GM12878 (cell line): ENCODE measurements around the gene FERMT1. TPM values are rescaled to one million over a fixed set of nuclear protein-coding genes. Genes with fewer than 3 reads are reported as not detected.

ENCODE experiments used
- ATAC-seq: fragments of 200-7000 bp; cut with Tn5 transposase; 3 replicates; pipeline ENCODE4 v1.9.1; 2020; ENCODE audit warnings: mild to moderate bottlenecking, moderate library complexity
- BruUV-seq: library from RNA; stranded (reverse); fragments of 400-500 nt; replicated peaks from 2 replicates; lab custom pipeline; 2021; lab: Mats Ljungman, UMichigan
- CTCF ChIA-PET: fragments of 300-600 bp; sonication (Branson Sonifier 250); formaldehyde crosslinking; extraction: SDS; loops from one replicate; lab custom pipeline; 2021; ENCODE audit warnings: inconsistent platforms; lab: Yijun Ruan, JAX
- POLR2A ChIA-PET: fragments of 350-600 bp; formaldehyde crosslinking; extraction: SDS; loops from one replicate; lab custom pipeline; 2021; ENCODE audit warnings: inconsistent platforms; lab: Charles Lee
- RAD21 ChIA-PET: fragments of 300-600 bp; sonication (Branson Sonifier 250); formaldehyde crosslinking; loops from one replicate; lab custom pipeline; 2023; ENCODE audit warnings: antibody characterized with exemption; ENCODE audit not compliant: unreplicated experiment; lab: Charles Lee
- SMC1A ChIA-PET: fragments of 300-600 bp; sonication (Branson Sonifier 250); formaldehyde crosslinking; loops from one replicate; lab custom pipeline; 2023; ENCODE audit not compliant: unreplicated experiment, uncharacterized antibody; lab: Charles Lee
- DNase-seq: peaks from one replicate; pipeline ENCODE4 v3.0.0-alpha.2; 2011; ENCODE audit warnings: low read depth, low spot score
- FAIRE-seq: peaks from 3 replicates; lab custom pipeline; 2011; peaks lifted over from hg19 to GRCh38; lab: Jason Lieb, UNC
- H2AFZ ChIP-seq: 2 replicates; pipeline ENCODE4 v1.6.0; 2011; ENCODE audit warnings: low read depth, low read length, control low read depth; ENCODE audit not compliant: control insufficient read depth
- H3K27ac ChIP-seq: 2 replicates; pipeline ENCODE4 v1.5.1; 2011; ENCODE audit warnings: control low read depth; ENCODE audit not compliant: control insufficient read depth, insufficient read depth
- H3K27me3 ChIP-seq, 2 experiments: replicated peaks in 1 of 2; 2 replicates each; pipeline versions ENCODE4 v1.6.0 to v1.6.1; 2011; ENCODE audit warnings: low read length in 1 of 2; ENCODE audit not compliant: control insufficient read depth in 2 of 2, insufficient read depth in 2 of 2
- H3K36me3 ChIP-seq, 2 experiments: 2 replicates each; pipeline ENCODE4 v1.5.1; 2011; ENCODE audit warnings: low read length in 1 of 2; ENCODE audit not compliant: control insufficient read depth in 2 of 2, insufficient read depth in 2 of 2
- H3K4me1 ChIP-seq: 2 replicates; pipeline ENCODE4 v1.6.1; 2011; ENCODE audit warnings: mild to moderate bottlenecking, low read length, moderate library complexity, mixed read lengths; ENCODE audit not compliant: control insufficient read depth, insufficient read depth
- H3K4me2 ChIP-seq: 2 replicates; pipeline ENCODE4 v1.6.0; 2011; ENCODE audit warnings: control low read depth; ENCODE audit not compliant: control insufficient read depth, insufficient read depth
- H3K4me3 ChIP-seq: fragments of 200-600 bp; sonication (generic); 2 replicates; pipeline ENCODE4 v1.5.1; 2016
- H3K79me2 ChIP-seq: 2 replicates; pipeline ENCODE4 v1.6.0; 2011; ENCODE audit warnings: low read length; ENCODE audit not compliant: control insufficient read depth, insufficient read depth
- H3K9ac ChIP-seq: 2 replicates; pipeline ENCODE4 v1.8.0; 2011; ENCODE audit warnings: low read length, control low read depth, mixed read lengths; ENCODE audit not compliant: control insufficient read depth, insufficient read depth
- H3K9me3 ChIP-seq: replicated peaks from 3 replicates; pipeline ENCODE4 v1.5.1; 2011; ENCODE audit warnings: mild to moderate bottlenecking, low read length; ENCODE audit not compliant: control insufficient read depth, insufficient read depth
- H4K20me1 ChIP-seq: 2 replicates; pipeline ENCODE4 v1.6.0; 2011; ENCODE audit not compliant: control insufficient read depth, insufficient read depth
- CBX3 ChIP-seq: fragments of 200-600 bp; sonication (generic); IDR thresholded peaks from 2 replicates; pipeline ENCODE4 v1.6.1; 2016; ENCODE audit warnings: low read depth, borderline replicate concordance
- CHD2 ChIP-seq: IDR thresholded peaks from 2 replicates; pipeline ENCODE4 v1.6.1; 2011; ENCODE audit warnings: low read depth, low read length, improper control_type of control experiment, borderline replicate concordance
- CREB1 ChIP-seq: IDR thresholded peaks from 2 replicates; pipeline ENCODE4 v1.6.1; 2012; ENCODE audit warnings: low read depth, mild to moderate bottlenecking, inconsistent platforms
- DPF2 ChIP-seq: fragments of 450-650 bp; IDR thresholded peaks from 2 replicates; pipeline ENCODE4 v1.6.1; 2017; ENCODE audit warnings: mild to moderate bottlenecking
- ETV6 ChIP-seq, 2 experiments: fragments of 450-650 bp in 1 of 2; IDR thresholded peaks in 1 of 2; conservative IDR thresholded peaks in 1 of 2; 2 replicates each; pipeline ENCODE4 v1.6.1; 2014; ENCODE audit warnings: antibody characterized with exemption in 1 of 2, borderline replicate concordance in 1 of 2, low read depth in 1 of 2, mild to moderate bottlenecking in 1 of 2, moderate library complexity in 1 of 2
- GATAD2B ChIP-seq: fragments of 450-650 bp; conservative IDR thresholded peaks from 2 replicates; pipeline ENCODE4 v1.6.1; 2017; ENCODE audit warnings: low read depth, mild to moderate bottlenecking, moderate library complexity
- PAX5 ChIP-seq: IDR thresholded peaks from 2 replicates; pipeline ENCODE4 v1.6.1; 2011; ENCODE audit warnings: low read depth, low read length, borderline replicate concordance
- TBL1XR1 ChIP-seq: IDR thresholded peaks from 2 replicates; pipeline ENCODE4 v1.6.1; 2012; ENCODE audit warnings: low read depth, low read length, improper control_type of control experiment
- WGBS: methylation state at CpG from one replicate; pipeline ENCODE4 v1.1.6; 2016; ENCODE audit warnings: low lambda C conversion rate; ENCODE audit not compliant: insufficient replicate concordance, insufficient coverage; ENCODE audit errors: missing lambda C conversion rate; 5-methylcytosine and 5-hydroxymethylcytosine counted together
- in situ Hi-C: fragments of 300-500 bp; cut with MboI; formaldehyde crosslinking; loops from 9 replicates; pipeline ENCODE4 v1.14.3; 2018; ENCODE audit warnings: mixed read lengths
- intact Hi-C: fragments of 100-400 bp; cut with micrococcal nuclease; formaldehyde crosslinking; loops from one replicate; pipeline ENCODE4 v1.14.2; 2022; ENCODE audit not compliant: unreplicated experiment
- polyA plus RNA-seq, 11 experiments: library from polyadenylated mRNA; depleted of rRNA in 4 of 11; unstranded in 6 of 11; stranded (reverse) in 5 of 11; fragments of >200 nt; fragmentation: Nextera tagmentation in 4 of 11; fragmentation: Illumina TruSeq in 1 of 11; extraction: Ambion mirVana in 4 of 11; extraction: Trizol in 1 of 11; gene quantifications; 1 replicate in 1 of 11; 2 replicates in 10 of 11; pipeline versions ENCODE4 v1.2.1 to v1.2.3, GENCODE V29; 2011 to 2016; ENCODE audit warnings: inconsistent platforms in 2 of 11, missing spikeins in 2 of 11, low read depth in 1 of 11
- total RNA-seq, 4 experiments: library from RNA; depleted of rRNA in 3 of 4; stranded (reverse); fragments of >200 nt in 3 of 4; fragmentation: Illumina TruSeq in 1 of 4; extraction: Trizol in 1 of 4; gene quantifications; 2 replicates each; pipeline versions ENCODE4 v1.2.1 to v1.2.3, GENCODE V29; 2013 to 2021
- TF ChIP-seq, protein P1 (sequence below): IDR thresholded peaks from 2 replicates; pipeline ENCODE4 v1.6.1; 2012; ENCODE audit warnings: low read depth, low read length, improper control_type of control experiment
- TF ChIP-seq, protein P2 (sequence below): fragments of 450-650 bp; conservative IDR thresholded peaks from 2 replicates; pipeline ENCODE4 v1.6.1; 2017; ENCODE audit warnings: mild to moderate bottlenecking, moderate library complexity
- TF ChIP-seq, protein P3 (sequence below): fragments of 450-650 bp; IDR thresholded peaks from 2 replicates; pipeline ENCODE4 v1.6.1; 2017; ENCODE audit warnings: antibody characterized with exemption, mild to moderate bottlenecking, moderate library complexity
- TF ChIP-seq, protein P4 (sequence below): fragments of 450-650 bp; IDR thresholded peaks from 2 replicates; pipeline ENCODE4 v1.6.1; 2017; ENCODE audit warnings: mild to moderate bottlenecking, moderate library complexity

Gene FERMT1
- total and polyA plus RNA-seq, 10 of the 15 experiments (the other 5 are each of a cell fraction or from before 2014, with no cell fraction given): 0.04 to 3.1 (median 0.45) TPM

DNA sequence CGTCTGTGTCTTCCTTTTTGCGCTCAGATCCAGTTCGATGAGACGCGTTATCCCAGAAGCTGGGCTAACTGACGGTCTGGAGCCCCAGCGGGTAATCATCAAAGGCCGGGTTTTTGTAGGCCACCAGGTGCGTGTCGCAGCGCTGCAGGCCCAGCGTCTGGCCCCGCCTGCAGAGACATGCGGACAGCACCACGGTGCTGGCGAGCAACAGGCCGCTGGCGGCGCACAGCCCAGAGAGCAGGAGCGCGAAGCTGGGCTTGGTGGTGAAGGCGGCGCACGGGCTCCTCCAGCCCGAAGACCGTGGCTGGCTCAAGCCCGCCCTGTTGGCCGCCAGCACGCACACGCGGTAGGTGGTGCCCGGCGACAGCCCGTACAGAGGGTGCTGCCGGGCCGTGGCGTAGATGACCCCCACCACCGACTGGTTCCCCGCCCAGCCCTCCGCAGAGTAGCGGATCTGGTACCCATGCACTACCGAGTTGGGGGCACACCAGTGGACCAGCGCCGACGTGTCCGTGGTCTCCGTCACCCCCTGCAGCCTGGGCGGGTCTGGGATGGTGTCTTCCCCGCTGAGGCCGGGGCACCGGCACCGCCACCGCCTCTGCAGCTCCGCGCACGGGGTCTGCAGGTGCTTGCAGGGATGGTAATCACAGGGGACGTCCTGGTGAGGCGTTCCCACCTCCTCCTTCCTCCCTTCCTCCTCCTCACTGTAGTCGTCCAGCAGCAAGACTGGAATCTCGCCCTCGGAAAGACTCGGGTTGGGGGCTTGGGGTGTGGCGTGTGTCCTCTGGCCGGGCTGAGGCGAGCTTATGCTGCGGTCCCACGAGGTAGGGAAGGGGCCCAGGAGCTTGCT, 81.6 kb downstream of the FERMT1 start:
- no peak overlapping the region for H2AFZ ChIP-seq
- RAD21 ChIA-PET: no interaction called here
- SMC1A ChIA-PET: interaction anchor here (1.3 kb wide), 1 partner anchor 34 kb away, joined by 3 read pairs; no protein-coding TSS in a partner anchor
- FAIRE-seq: no peak
- in situ Hi-C loops: no loop called here
- H3K27ac ChIP-seq: no peak overlapping the region
- no TSS peak for BruUV-seq
- no peak for ATAC-seq
- TF ChIP-seq, protein P1, sequence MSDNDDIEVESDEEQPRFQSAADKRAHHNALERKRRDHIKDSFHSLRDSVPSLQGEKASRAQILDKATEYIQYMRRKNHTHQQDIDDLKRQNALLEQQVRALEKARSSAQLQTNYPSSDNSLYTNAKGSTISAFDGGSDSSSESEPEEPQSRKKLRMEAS: no peak
- TF ChIP-seq, protein P2, sequence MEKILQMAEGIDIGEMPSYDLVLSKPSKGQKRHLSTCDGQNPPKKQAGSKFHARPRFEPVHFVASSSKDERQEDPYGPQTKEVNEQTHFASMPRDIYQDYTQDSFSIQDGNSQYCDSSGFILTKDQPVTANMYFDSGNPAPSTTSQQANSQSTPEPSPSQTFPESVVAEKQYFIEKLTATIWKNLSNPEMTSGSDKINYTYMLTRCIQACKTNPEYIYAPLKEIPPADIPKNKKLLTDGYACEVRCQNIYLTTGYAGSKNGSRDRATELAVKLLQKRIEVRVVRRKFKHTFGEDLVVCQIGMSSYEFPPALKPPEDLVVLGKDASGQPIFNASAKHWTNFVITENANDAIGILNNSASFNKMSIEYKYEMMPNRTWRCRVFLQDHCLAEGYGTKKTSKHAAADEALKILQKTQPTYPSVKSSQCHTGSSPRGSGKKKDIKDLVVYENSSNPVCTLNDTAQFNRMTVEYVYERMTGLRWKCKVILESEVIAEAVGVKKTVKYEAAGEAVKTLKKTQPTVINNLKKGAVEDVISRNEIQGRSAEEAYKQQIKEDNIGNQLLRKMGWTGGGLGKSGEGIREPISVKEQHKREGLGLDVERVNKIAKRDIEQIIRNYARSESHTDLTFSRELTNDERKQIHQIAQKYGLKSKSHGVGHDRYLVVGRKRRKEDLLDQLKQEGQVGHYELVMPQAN: no peak
- TF ChIP-seq GATAD2B: no peak
- TF ChIP-seq ETV6 (conservative IDR thresholded peaks at IDR 0.05 in 1 of 2, IDR thresholded peaks at IDR 0.05 in 1 of 2; ENCODE audit: borderline replicate concordance in 1 of 2, low read depth in 1 of 2): no peak
- no peak for TF ChIP-seq CBX3
- TF ChIP-seq, protein P3, sequence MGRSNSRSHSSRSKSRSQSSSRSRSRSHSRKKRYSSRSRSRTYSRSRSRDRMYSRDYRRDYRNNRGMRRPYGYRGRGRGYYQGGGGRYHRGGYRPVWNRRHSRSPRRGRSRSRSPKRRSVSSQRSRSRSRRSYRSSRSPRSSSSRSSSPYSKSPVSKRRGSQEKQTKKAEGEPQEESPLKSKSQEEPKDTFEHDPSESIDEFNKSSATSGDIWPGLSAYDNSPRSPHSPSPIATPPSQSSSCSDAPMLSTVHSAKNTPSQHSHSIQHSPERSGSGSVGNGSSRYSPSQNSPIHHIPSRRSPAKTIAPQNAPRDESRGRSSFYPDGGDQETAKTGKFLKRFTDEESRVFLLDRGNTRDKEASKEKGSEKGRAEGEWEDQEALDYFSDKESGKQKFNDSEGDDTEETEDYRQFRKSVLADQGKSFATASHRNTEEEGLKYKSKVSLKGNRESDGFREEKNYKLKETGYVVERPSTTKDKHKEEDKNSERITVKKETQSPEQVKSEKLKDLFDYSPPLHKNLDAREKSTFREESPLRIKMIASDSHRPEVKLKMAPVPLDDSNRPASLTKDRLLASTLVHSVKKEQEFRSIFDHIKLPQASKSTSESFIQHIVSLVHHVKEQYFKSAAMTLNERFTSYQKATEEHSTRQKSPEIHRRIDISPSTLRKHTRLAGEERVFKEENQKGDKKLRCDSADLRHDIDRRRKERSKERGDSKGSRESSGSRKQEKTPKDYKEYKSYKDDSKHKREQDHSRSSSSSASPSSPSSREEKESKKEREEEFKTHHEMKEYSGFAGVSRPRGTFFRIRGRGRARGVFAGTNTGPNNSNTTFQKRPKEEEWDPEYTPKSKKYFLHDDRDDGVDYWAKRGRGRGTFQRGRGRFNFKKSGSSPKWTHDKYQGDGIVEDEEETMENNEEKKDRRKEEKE: no peak
- TF ChIP-seq, protein P4, sequence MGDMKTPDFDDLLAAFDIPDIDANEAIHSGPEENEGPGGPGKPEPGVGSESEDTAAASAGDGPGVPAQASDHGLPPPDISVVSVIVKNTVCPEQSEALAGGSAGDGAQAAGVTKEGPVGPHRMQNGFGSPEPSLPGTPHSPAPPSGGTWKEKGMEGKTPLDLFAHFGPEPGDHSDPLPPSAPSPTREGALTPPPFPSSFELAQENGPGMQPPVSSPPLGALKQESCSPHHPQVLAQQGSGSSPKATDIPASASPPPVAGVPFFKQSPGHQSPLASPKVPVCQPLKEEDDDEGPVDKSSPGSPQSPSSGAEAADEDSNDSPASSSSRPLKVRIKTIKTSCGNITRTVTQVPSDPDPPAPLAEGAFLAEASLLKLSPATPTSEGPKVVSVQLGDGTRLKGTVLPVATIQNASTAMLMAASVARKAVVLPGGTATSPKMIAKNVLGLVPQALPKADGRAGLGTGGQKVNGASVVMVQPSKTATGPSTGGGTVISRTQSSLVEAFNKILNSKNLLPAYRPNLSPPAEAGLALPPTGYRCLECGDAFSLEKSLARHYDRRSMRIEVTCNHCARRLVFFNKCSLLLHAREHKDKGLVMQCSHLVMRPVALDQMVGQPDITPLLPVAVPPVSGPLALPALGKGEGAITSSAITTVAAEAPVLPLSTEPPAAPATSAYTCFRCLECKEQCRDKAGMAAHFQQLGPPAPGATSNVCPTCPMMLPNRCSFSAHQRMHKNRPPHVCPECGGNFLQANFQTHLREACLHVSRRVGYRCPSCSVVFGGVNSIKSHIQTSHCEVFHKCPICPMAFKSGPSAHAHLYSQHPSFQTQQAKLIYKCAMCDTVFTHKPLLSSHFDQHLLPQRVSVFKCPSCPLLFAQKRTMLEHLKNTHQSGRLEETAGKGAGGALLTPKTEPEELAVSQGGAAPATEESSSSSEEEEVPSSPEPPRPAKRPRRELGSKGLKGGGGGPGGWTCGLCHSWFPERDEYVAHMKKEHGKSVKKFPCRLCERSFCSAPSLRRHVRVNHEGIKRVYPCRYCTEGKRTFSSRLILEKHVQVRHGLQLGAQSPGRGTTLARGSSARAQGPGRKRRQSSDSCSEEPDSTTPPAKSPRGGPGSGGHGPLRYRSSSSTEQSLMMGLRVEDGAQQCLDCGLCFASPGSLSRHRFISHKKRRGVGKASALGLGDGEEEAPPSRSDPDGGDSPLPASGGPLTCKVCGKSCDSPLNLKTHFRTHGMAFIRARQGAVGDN: no peak
- TF ChIP-seq PAX5: no peak
- TF ChIP-seq DPF2: no peak
- TF ChIP-seq CHD2: no peak
- TF ChIP-seq CREB1: no peak
- TF ChIP-seq TBL1XR1: no peak
- TF ChIP-seq, all 136 proteins: peak for 0
- ChIA-PET CTCF (no interaction called here), POLR2A (interaction anchor here (0.8 kb wide), 1 partner anchor 15 kb away, joined by 5 read pairs; no protein-coding TSS in a partner anchor)
- Histone ChIP-seq H3K4me2 (no peak overlapping the region), H3K27me3 (no peaks in the 10 kb centered on the region), H3K9me3 (no peaks in the 10 kb centered on the region), H3K4me1 (no peaks in the 10 kb centered on the region), H3K79me2 (no peaks in the 10 kb centered on the region), H4K20me1 (no peaks in the 10 kb centered on the region), H3K4me3 (no peak overlapping the region), H3K36me3 (peaks cover 11 to 21% of the 10 kb centered on the region in 2 experiments), H3K9ac (no peak overlapping the region)
- DNase-seq: no peak
- 99% methylated on average over 58 of the region's 67 CpGs for WGBS
- intact Hi-C loops: no loop called here
